ENCODE results near the gene CNFN.

CNFN gene

DNA sequence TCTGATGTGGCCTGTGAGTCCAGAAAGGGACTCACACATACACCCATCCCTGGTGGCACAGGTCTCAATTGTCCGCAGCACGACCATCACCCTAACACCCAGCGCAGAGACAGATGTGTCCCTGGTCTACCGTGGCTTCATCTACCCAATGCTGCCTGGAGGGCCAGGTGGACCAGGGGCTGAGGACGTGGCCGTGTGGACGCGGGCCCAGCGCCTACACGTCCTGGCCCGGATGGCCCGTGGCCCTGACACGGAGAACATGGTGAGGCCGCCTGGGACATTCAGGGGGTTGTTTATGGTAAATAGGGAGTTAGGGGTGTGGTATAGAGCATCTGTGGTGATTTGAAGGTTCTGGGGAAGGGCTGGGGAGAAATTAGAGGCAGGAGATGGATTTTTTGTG lies 41.9 kb downstream of the CNFN start:
- H2AFZ ChIP-seq (ENCODE audit: low read depth, low read length), result no peak overlapping the region
- no peak for ATAC-seq (ENCODE audit: insufficient read depth, low read depth)
- no peak overlapping the region for H3K9ac ChIP-seq (ENCODE audit: low read depth, low read length)

GRCh38 chr19:42345191-42345812 lies 44.8 kb downstream of the CNFN start:
- Histone ChIP-seq H3K9me3 (ENCODE audit: insufficient read depth, low read length, severe bottlenecking) (no peaks in the 10 kb centered on the region), H3K79me2 (ENCODE audit: insufficient read depth, low read length) (no peaks in the 10 kb centered on the region), H3K4me3 (ENCODE audit: low read depth in 1 of 2, low read length in 2 of 2) (no peak overlapping the region), H3K4me2 (ENCODE audit: insufficient read depth, low read length) (no peak overlapping the region), H3K9ac (ENCODE audit: low read depth, low read length) (no peak overlapping the region), H3K36me3 (ENCODE audit: insufficient read depth, low read length) (peaks cover 19% of the 10 kb centered on the region), H4K20me1 (ENCODE audit: insufficient read depth, low read length) (0 out of 2 replicates have a peak, but pooled peaks cover 2% of the 10 kb centered on the region), H3K4me1 (ENCODE audit: insufficient read depth, low read length) (no peaks in the 10 kb centered on the region), H2AFZ (ENCODE audit: low read depth, low read length) (no peak overlapping the region), H3K27ac (ENCODE audit: low read length) (no peak overlapping the region), H3K27me3 (ENCODE audit: insufficient read depth, low read length, poor library complexity) (no peaks in the 10 kb centered on the region)
- DNase-seq (no peak), ATAC-seq (ENCODE audit: insufficient read depth, low read depth) (no peak)
- no peak for TF ChIP-seq CTCF (IDR thresholded peaks at IDR 0.05; ENCODE audit: borderline replicate concordance, extremely low read depth, low read length, poor library complexity, severe bottlenecking)
- no peak for TF ChIP-seq EZH2 (IDR thresholded peaks at IDR 0.05; ENCODE audit: borderline replicate concordance, low read depth, low read length, severe bottlenecking)

More for the DNA sequence above, 41.9 kb downstream of the CNFN start:
- Histone ChIP-seq H3K4me1 (ENCODE audit: insufficient read depth, low read length) (no peaks in the 10 kb centered on the region), H3K4me2 (ENCODE audit: insufficient read depth, low read length) (no peak overlapping the region), H3K79me2 (ENCODE audit: insufficient read depth, low read length) (no peaks in the 10 kb centered on the region), H3K9me3 (ENCODE audit: insufficient read depth, low read length, severe bottlenecking) (no peaks in the 10 kb centered on the region), H3K27ac (ENCODE audit: low read length) (no peak overlapping the region), H3K27me3 (ENCODE audit: insufficient read depth, low read length, poor library complexity) (no peaks in the 10 kb centered on the region), H3K36me3 (ENCODE audit: insufficient read depth, low read length) (peaks cover 20% of the 10 kb centered on the region), H4K20me1 (ENCODE audit: insufficient read depth, low read length) (0 out of 2 replicates have a peak, but pooled peaks cover 2% of the 10 kb centered on the region), H3K4me3 (ENCODE audit: low read depth in 1 of 2, low read length in 2 of 2) (no peak overlapping the region)
- no peak for DNase-seq
- TF ChIP-seq CTCF (IDR thresholded peaks at IDR 0.05; ENCODE audit: borderline replicate concordance, extremely low read depth, low read length, poor library complexity, severe bottlenecking) (no peak), EZH2 (IDR thresholded peaks at IDR 0.05; ENCODE audit: borderline replicate concordance, low read depth, low read length, severe bottlenecking) (no peak)

- no peaks in the 10 kb centered on the region for H3K9me3 ChIP-seq (ENCODE audit: insufficient read depth, low read length, severe bottlenecking)
- ATAC-seq (ENCODE audit: insufficient read depth, low read depth) (no peak), DNase-seq (no peak)
- no peak overlapping the region for H2AFZ ChIP-seq (ENCODE audit: low read depth, low read length)
- no peak for TF ChIP-seq CTCF (IDR thresholded peaks at IDR 0.05; ENCODE audit: borderline replicate concordance, extremely low read depth, low read length, poor library complexity, severe bottlenecking)
- TF ChIP-seq EZH2 (IDR thresholded peaks at IDR 0.05; ENCODE audit: borderline replicate concordance, low read depth, low read length, severe bottlenecking), result no peak
- 0 out of 2 replicates have a peak, but pooled peaks cover 2% of the 10 kb centered on the region for H4K20me1 ChIP-seq (ENCODE audit: insufficient read depth, low read length)
- no peak overlapping the region for H3K4me2 ChIP-seq (ENCODE audit: insufficient read depth, low read length)
- no peaks in the 10 kb centered on the region for H3K79me2 ChIP-seq (ENCODE audit: insufficient read depth, low read length)
- H3K4me3 ChIP-seq (ENCODE audit: low read depth in 1 of 2, low read length in 2 of 2), result no peak overlapping the region
- peaks cover 19% of the 10 kb centered on the region for H3K36me3 ChIP-seq (ENCODE audit: insufficient read depth, low read length)
- H3K9ac ChIP-seq (ENCODE audit: low read depth, low read length), result no peak overlapping the region
- no peak overlapping the region for H3K27ac ChIP-seq (ENCODE audit: low read length)
- H3K27me3 ChIP-seq (ENCODE audit: insufficient read depth, low read length, poor library complexity), result no peaks in the 10 kb centered on the region
- no peaks in the 10 kb centered on the region for H3K4me1 ChIP-seq (ENCODE audit: insufficient read depth, low read length)
These were observed 45.7 kb downstream of the CNFN start for GRCh38 chr19:42344336-42344893.

All from DND-41 (cell line).